ENCODE data around the gene VEGFA. TPM values are rescaled to one million over a fixed set of nuclear protein-coding genes. Genes with fewer than 3 reads are reported as not detected.

The VEGFA gene
- polyA plus RNA-seq, 2 of the 4 experiments (the other 2 are of a cell fraction), result 35.8 to 83.7 TPM

DNA sequence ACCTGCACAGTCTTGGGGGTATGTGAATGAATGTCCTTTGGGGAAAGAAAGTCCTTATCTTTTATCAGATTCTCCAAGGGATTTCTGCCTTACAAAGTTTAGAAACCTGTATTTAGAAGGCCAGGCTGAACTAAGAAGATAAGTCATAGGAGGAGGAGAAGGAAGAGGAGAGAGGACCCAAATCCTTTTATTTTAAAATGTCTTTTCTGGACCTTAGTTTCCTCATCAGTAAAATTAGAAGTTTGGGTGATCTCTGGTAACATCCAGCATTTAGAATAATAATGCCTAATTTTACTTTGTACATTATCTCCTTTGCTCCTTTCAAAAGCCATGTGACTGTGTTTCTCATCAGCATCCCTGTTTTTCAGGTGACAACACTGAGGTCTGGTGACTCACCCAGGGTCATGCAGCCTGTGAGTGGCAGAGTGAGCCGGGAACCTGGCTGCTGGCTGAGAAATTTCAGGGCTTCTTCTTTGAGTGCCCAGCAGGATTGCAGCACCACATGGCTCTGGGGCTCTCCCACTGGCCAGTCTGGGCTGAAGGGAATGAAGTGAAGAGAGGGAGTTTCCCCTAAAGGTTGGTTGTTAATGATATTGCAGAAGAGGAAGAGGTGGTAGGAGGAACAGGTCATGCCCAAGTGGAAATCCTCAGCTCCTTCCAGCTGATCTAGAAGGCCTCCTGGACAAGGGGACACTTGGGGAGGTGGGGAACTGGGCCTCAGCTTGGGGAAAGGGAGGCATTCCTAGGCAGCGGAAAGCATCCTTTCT lies 34.0 kb downstream of the VEGFA start:
- H3K4me1 ChIP-seq, result peaks cover 71% of the 10 kb centered on the region
- CTCF ChIA-PET, result interaction anchor here (0.9 to 1.1 kb wide), 2 partner anchors 30 to 271 kb away, joined by 3 to 4 read pairs; no protein-coding TSS in a partner anchor
- FAIRE-seq, result no peak
- peak overlapping the region; percentile 49 to 79; a peak in 5 of 6 replicates for H3K27ac ChIP-seq
- no peak for DNase-seq (ENCODE audit: low read depth in 1 of 2, low spot score in 1 of 2)
- TF ChIP-seq FOSL2 (IDR thresholded peaks at IDR 0.05) (no peak), FOSL2 (CRISPR knock-in tag; IDR thresholded peaks at IDR 0.05) (peak; percentile 58), GATA3 (IDR thresholded peaks at IDR 0.05; ENCODE audit: borderline replicate concordance) (no peak), MYC (IDR thresholded peaks at IDR 0.05; ENCODE audit: borderline replicate concordance, low read length) (peak; percentile 23; the same call in 1 of the 2 replicates), RAD21 (conservative IDR thresholded peaks at IDR 0.05 in 1 of 2, IDR thresholded peaks at IDR 0.05 in 1 of 2) (no peak), USF2 (IDR thresholded peaks at IDR 0.05) (peak; percentile 35; the same call in 1 of the 2 replicates), CHD2 (IDR thresholded peaks at IDR 0.05; ENCODE audit: low read length, partially characterized antibody) (no peak)
- TF ChIP-seq, protein P1, sequence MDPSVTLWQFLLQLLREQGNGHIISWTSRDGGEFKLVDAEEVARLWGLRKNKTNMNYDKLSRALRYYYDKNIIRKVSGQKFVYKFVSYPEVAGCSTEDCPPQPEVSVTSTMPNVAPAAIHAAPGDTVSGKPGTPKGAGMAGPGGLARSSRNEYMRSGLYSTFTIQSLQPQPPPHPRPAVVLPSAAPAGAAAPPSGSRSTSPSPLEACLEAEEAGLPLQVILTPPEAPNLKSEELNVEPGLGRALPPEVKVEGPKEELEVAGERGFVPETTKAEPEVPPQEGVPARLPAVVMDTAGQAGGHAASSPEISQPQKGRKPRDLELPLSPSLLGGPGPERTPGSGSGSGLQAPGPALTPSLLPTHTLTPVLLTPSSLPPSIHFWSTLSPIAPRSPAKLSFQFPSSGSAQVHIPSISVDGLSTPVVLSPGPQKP (IDR thresholded peaks at IDR 0.05; ENCODE audit: low read depth, low read length), result no peak
- H3K4me3 ChIP-seq, result no peak overlapping the region
- POLR2A ChIA-PET, result no interaction called here
- H3K4me2 ChIP-seq, result peak overlapping the region; percentile 40; the same call in 2 of the 3 replicates
- no peaks in the 10 kb centered on the region for H3K9me3 ChIP-seq
- peak; percentile 26 to 54; a peak in 3 of 6 replicates for ATAC-seq
- WGBS (ENCODE audit: missing lambda C conversion rate), result 46% methylated on average over 2 of the region's 2 CpGs

DNA sequence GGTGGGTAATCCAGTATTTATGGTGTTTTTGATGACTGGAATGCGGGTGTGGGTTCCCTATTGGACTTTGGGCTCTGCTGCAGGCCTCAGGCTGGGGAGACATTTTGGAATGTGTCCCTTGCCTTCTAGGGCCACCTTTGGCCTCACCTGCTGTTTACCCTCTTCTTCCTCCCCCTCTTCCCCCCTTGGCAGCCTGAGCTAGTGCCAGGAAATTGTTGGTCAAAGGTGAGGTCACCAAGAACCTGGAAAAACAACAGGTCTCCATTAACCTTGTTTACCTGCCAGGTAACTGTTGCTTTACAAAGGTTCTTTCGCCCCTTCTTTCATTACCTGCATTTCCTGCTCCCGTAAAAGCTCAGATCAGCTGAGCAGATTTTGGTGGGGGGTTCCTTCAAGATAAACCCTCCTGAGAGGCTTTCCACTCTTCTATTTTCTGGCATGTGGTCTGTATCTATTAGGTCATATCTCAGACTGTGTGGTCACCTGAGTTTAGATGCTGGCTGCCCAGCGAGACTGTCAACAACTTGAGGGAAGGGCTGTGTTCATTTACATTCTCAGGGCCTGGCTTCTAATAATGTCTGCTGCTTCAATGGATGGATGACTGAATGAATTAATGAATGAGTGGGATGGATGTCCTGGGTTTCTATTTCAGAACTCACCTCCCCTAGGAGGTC lies 34.7 kb downstream of the VEGFA start:
- ATAC-seq, result no peak
- peaks cover 71% of the 10 kb centered on the region for H3K4me1 ChIP-seq
- peak overlapping the region; percentile 40; the same call in 2 of the 3 replicates for H3K4me2 ChIP-seq
- H3K9me3 ChIP-seq, result no peaks in the 10 kb centered on the region
- DNase-seq (ENCODE audit: low read depth in 1 of 2, low spot score in 1 of 2), result no peak
- H3K27ac ChIP-seq, result peak overlapping the region; percentile 39 to 79; a peak in 4 of 6 replicates
- FAIRE-seq, result no peak
- no peak overlapping the region for H3K4me3 ChIP-seq
- 92% methylated on average over 4 of the region's 4 CpGs for WGBS (ENCODE audit: missing lambda C conversion rate)
- TF ChIP-seq ZC3H11A (IDR thresholded peaks at IDR 0.05), result no peak
- TF ChIP-seq CBX8 (IDR thresholded peaks at IDR 0.05), result no peak
- no peak for TF ChIP-seq HOXA7 (CRISPR knock-in tag; IDR thresholded peaks at IDR 0.05)
- TF ChIP-seq, protein P2, sequence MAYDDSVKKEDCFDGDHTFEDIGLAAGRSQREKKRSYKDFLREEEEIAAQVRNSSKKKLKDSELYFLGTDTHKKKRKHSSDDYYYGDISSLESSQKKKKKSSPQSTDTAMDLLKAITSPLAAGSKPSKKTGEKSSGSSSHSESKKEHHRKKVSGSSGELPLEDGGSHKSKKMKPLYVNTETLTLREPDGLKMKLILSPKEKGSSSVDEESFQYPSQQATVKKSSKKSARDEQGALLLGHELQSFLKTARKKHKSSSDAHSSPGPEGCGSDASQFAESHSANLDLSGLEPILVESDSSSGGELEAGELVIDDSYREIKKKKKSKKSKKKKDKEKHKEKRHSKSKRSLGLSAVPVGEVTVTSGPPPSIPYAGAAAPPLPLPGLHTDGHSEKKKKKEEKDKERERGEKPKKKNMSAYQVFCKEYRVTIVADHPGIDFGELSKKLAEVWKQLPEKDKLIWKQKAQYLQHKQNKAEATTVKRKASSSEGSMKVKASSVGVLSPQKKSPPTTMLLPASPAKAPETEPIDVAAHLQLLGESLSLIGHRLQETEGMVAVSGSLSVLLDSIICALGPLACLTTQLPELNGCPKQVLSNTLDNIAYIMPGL (CRISPR knock-in tag; IDR thresholded peaks at IDR 0.05; ENCODE audit: borderline replicate concordance), result no peak
- TF ChIP-seq TP53 (CRISPR knock-in tag; IDR thresholded peaks at IDR 0.05), result no peak
- TF ChIP-seq, protein P3, sequence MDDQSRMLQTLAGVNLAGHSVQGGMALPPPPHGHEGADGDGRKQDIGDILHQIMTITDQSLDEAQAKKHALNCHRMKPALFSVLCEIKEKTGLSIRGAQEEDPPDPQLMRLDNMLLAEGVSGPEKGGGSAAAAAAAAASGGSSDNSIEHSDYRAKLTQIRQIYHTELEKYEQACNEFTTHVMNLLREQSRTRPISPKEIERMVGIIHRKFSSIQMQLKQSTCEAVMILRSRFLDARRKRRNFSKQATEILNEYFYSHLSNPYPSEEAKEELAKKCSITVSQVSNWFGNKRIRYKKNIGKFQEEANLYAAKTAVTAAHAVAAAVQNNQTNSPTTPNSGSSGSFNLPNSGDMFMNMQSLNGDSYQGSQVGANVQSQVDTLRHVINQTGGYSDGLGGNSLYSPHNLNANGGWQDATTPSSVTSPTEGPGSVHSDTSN (IDR thresholded peaks at IDR 0.05), result no peak
- CTCF ChIA-PET, result no interaction called here
- POLR2A ChIA-PET, result no interaction called here

DNA sequence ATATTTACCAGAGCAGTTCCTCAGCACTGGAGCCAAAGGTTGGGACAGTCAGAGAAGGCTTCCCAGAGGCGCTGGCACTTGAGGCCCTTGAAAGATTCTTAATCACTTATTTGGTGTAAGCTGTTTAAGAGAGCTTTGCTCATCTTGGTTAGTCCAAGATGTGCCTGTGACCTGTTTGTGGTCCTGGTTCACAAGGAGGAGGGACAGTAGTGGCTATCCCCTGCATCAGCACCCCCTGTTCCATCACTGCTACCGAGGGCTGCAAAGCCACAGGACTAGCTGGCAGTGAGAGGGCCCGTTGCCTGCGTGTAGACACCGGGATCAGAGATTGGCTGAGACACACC lies 35.7 kb downstream of the VEGFA start:
- no peak for FAIRE-seq
- CTCF ChIA-PET, result interaction anchor here (0.8 kb wide), 1 partner anchor 37 kb away, joined by 4 read pairs; no protein-coding TSS in a partner anchor
- POLR2A ChIA-PET, result no interaction called here
- TF ChIP-seq E2F6 (IDR thresholded peaks at IDR 0.05; ENCODE audit: borderline replicate concordance, low read depth) (no peak), SMC3 (IDR thresholded peaks at IDR 0.05) (no peak), MAZ (IDR thresholded peaks at IDR 0.05; ENCODE audit: borderline replicate concordance, low read depth, low read length) (no peak), EHF (CRISPR knock-in tag; IDR thresholded peaks at IDR 0.05) (no peak), SREBF2 (IDR thresholded peaks at IDR 0.05) (no peak), FOXS1 (CRISPR knock-in tag; IDR thresholded peaks at IDR 0.05) (no peak), FOSL2 (IDR thresholded peaks at IDR 0.05) (no peak), FOSL2 (CRISPR knock-in tag; IDR thresholded peaks at IDR 0.05) (no peak), CTCF (IDR thresholded peaks at IDR 0.05) (no peak), RARB (CRISPR knock-in tag; IDR thresholded peaks at IDR 0.05) (no peak)
- TF ChIP-seq, protein P1 (IDR thresholded peaks at IDR 0.05; ENCODE audit: low read depth, low read length), result no peak

More for the DNA sequence above, 35.7 kb downstream of the VEGFA start:
- peaks cover 66% of the 10 kb centered on the region for H3K4me1 ChIP-seq
- no peak for DNase-seq (ENCODE audit: low read depth in 1 of 2, low spot score in 1 of 2)
- H3K9me3 ChIP-seq, result no peaks in the 10 kb centered on the region
- WGBS (ENCODE audit: missing lambda C conversion rate), result 83% methylated on average over 5 of the region's 5 CpGs
- H3K4me3 ChIP-seq, result no peak overlapping the region
- peak overlapping the region; percentile 76 for H3K4me2 ChIP-seq
- ATAC-seq, result no peak
- peak overlapping the region; percentile 60 to 79 for H3K27ac ChIP-seq

Measured in A549 (cell line).